ENCODE results near the gene HLTF.
"Not testable (repeated sequence)": the region's sequence is repeated elsewhere in the genome, so short reads cannot be mapped to it uniquely, and the experiment has no call there.

- not testable (repeated sequence) for TF ChIP-seq CTCF, EP300 (IDR thresholded peaks at IDR 0.05)
These were observed 98.8 kb downstream of the HLTF start for GRCh38 chr3:148987551-148987950.
